C1 segment of cervical spinal cord (tissue), 14 donors: ENCODE data around the gene MUTYH.
"Not testable (repeated sequence)": the region's sequence is repeated elsewhere in the genome, so short reads cannot be mapped to it uniquely, and the experiment has no call there.

Experiments used
- DNase-seq, 14 donors: peaks; one replicate each; lab custom pipeline; 2025; lab: John Stamatoyannopoulos, UW

Gene MUTYH

DNA sequence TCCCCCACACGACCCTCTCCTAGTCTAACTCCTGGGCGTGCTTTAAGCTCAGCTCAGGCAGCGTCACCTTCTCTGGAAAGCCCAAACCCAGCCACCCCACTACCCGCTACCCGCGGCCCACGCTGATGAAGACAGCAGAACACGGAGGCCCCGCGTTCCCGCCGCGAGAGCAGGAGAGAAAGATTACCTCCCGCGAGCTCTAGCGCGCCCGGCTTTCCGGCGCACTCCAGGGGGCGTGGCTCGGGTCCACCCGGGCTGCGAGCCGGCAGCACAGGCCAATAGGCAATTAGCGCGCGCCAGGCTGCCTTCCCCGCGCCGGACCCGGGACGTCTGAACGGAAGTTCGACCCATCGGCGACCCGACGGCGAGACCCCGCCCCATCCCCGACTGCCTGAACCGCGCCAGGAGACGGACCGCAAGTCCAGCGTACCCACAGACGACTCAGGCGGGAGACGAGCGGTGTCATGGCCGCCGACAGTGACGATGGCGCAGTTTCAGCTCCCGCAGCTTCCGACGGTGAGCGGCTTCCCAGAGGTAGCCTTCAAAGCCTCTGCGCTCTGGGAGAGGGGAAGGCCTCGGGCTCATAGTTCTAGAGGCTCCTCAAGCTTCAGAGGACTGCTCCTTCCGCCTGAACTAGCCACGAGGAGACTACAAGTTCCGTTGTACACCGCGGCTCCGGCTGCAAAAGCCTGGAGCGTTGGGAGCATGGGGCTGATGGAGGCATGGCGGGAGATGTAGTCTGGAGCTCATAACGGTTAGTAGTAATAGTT lies at the start of gene MUTYH, which contains the start of gene TOE1:
Gene MUTYH (minus strand): TSS at position 652 of the 770 bp plus-strand sequence. CDS start 5,935 bp downstream, outside the sequence.
Gene TOE1 (plus strand): TSS at position 382 of the 770 bp plus-strand sequence. CDS start 83 bp downstream, at position 465.
- peak; percentile 26 to 93 (median 86) for DNase-seq

DNA sequence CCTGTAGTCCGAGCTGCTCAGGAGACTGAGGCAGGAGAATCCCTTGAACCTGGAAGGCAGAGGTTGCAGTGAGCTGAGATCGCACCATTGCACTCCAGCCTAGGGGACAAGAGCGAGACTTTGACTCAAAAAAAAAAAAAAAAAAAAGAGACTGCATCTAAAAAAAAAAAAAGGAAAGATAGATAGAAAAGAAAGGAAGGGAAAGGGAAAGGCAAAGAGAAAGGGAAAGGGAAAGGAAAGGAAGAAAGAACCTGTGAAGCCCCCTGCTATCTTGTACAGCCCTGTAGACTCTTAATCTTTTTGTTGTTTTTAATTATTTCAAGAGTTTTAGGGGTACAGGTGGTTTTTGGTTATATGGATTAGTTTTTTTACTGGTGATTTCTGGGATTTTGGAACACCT lies 46.0 kb upstream of the MUTYH start:
- no peak for DNase-seq

DNA sequence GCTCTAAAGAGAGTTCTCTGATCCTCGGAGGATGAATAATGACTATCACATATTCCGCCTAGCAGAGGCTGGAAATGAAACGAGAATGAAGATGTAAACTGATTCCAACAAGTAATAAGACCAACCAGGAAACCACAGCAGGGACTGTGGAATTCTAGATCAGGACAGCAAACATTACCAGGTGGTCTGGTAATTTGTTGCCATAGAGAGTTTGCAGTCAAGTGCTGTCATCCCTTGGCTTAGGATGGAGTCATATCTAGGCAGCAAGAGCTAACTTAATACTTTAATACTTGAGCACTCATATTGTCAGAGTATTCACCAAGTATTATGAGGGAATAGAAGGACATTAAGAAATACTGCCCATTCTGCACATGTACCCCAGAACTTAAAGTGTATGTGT lies 45.1 kb upstream of the MUTYH start:
- DNase-seq, result no peak

DNA sequence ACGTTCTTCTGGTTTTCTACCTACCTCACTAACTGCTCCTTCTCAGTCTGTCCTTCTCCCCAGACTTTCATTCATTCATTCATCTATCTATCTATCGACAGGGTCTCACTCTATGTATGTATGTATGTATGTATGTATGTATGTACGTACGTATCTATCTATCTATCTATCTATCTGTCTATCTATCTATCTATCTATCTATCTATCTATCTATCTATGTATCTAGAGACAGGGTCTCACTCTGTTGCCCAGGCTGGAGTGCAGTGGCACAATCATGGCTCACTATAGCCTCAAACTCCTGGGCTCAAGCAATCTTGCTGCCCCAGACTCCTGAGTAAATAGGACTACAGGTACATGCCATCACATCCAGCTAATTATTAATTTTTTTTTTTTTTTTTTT lies 44.0 kb upstream of the MUTYH start:
- not testable (repeated sequence) for DNase-seq

DNA sequence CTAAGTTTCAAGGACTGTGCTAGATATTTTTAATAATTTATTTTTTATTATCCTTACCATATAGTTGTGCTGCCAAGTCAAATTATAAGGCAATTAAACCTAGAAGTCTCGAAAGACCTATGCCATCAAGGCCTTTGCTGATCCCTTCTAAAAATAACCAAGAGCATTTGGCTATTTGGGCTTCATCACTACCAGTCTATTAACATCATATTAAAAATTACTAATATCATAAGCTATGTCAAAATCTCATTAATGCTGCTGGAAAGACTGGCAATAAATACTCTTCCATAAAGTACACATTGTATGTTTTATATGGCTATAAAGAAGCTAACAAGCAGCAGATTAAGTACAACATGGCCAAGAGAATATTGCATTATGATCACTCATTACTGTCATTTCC lies 43.0 kb upstream of the MUTYH start:
- no peak for DNase-seq

DNA sequence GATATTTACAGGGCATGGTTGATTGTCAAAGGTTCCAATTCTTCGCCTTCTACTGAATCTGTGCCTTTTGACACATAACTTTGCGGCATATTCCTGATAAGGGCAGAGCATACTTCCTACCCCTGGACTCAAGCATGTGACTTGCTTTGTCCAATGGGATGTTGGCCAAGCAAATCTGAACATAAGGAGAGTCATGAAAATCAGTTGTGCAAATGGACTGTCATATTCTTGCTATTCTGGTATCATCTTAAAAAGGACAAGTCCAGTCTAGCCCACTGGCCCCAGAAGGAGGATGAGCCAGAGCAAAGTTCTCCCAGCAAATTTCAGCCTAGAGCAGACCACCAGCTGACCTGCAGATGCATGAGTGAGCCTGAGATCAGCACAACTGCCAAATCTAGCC lies 41.0 kb upstream of the MUTYH start:
- no peak for DNase-seq

DNA sequence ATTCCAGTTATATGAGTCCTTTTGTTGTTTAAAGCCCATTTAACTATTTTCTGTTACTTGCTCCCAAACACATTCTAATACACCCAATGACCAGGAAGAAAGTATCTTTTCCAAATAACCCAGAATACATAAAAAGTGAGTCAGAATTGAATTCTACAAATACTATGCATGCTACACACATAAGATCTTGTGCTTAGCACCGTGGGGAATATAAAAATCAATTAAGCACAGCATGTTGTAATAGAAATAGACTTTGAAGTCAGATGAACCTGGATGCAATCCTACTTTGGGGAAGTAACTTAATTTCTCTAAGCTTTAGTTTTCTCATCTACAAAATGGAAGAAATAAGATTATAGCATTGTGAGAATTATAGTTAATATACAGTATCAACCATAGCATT lies 40.5 kb upstream of the MUTYH start:
- no peak for DNase-seq

DNA sequence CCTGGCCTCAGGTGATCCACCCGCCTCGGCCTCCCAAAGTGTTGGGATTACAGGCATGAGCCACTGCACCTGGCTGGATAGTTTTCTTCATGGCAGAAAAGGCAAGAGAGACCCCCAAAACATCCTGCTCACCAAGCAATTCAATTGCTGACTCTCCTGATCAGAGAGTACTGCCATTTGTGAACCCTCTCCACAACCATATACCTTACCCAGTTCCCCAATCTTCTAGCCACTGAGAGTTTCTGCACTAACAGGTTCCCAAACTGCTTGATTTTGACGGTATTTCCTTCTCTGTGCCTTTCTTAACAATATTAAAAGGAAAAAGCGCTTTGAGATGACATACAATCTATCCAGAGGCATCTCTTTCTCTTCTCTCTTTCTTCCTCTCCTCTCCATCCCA lies 39.9 kb upstream of the MUTYH start:
- DNase-seq, result no peak

DNA sequence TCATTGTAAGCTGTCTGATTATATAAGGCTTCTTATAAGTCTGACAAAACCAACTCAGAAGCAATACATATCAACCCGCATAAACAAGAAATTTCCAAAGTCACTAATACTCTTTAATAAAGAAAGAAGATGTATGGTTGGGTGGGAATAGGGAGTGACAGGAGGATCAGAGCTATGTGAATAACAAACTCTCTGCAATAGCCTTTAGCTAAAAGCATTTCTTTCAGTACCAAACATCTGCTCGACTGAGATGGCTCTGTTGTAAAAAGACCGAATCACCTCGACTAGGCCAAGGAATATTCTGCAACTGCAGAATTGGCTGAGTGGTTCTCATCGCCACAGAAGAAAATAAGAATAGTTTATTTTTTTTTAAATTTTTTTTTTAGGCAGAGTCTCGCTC lies 39.3 kb upstream of the MUTYH start:
- DNase-seq, result no peak

DNA sequence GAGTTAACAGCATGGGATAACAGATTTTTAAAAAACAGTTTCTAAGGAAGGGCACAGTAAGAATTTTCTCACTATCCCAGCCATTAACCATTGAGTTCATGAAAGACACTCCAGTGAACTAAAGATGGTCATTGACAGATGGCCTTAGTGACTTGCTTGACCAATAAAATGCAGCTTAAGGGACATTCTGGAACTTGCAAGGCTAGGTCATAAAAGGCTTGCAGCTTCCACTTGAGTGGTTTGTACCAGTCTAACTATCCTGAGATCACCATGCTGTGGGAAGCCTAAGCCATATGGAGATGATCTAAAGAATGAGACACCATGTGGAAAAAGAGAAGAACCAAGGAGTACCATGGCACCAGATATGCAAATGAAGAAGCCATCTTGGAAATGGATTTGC lies 37.9 kb upstream of the MUTYH start:
- DNase-seq, result no peak

DNA sequence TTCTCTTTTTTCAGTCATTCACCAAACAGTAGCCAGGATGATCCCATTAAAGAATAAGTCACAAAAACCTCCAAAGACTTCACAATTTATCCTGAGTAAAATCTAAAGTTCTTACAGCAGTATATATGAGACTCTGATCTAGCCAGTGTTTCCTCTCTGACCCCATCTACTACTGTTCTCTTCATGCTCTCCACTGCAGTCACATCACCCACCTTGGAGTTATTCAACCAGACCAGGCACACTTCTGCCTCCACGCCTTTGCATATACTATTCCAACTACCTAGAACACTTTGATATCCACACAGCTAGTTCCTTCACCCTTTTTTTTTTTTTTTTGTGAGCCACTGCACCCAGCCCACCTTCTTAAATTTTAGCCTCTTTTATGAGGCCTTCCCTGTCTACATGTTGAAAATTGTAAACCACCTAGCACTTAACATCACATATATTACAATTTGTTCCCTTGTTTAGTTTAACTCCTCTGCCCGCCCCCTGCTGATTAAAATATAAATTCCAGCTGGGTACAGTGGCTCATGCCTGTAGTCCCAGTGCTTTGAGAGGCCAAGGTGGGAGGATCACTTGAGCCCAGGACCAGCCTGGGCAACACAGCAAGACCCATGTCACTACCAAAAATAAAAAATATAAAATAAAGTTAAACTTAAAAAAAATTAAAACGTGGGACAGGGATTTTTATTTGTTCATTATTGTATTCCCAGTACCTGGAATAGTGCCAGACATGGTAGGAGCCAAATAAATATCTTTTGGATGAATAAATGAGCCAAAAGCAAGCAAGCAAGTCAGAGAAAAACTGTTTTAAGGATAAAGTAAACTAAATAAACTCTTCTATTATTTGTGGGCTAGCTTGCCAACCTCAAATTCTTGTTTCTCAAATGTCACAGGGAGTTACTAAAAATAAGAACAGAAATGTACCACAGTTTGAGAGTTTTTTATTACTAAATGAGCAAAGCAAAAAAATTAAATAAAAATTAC lies 35.2 kb upstream of the MUTYH start:
- no peak for DNase-seq

DNA sequence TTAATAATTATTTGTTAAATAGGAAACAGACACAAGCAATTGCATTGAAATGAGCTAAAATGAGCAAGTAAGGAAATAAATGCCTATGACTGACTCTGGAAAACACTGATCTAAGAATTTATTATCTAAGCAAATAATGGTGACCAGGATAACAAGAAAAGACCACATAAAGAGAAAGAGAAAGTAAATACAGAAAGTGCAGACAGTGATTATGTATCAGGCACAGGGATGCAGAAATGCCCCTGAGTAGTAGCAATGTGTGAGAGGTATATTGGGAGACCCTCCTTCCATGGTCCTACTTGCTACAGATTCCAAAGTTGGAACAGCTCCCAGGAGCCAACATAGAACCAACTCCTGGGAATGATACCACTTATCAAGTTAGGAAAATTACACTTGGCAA lies 33.3 kb upstream of the MUTYH start:
- no peak for DNase-seq

DNA sequence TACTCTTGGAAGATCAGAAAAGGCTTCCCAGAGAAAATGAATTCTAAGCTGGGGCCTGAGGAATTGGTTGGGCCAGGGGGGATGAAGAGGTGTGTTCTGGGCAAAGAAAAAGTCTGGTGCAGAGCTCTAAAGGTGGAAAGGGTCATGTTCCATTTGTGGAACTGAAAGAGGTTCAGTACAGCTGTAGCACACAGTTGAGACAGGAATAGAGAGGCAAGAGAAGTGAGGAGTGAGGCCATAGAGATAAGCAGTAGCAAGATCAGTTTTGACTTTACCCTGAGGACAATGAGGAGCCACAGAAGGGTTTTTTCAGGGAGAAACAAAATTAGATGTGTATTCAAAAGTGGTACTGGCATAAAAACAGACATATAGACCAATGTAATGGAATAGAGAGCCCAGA lies 30.3 kb upstream of the MUTYH start:
- DNase-seq, result no peak

DNA sequence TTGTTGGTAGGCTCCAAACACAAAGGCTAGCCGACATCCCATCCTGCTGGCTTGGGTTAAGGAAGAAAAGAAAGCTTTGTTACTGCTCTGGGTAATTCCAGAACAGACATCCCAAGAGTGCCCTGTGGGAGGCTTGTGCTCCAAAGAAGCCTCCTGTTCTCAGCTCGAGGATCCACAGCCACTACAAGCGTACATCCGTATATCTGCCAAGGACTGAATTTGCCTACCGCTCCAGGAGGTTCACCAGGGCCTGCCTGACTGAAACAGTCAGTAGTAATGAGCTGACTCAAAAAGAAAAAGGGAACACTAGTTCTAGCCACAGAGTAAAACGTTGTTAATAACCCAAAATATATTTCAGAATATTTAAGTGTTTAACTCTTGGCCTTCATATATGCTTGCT lies 24.8 kb upstream of the MUTYH start:
- DNase-seq, result peak in 6 of 14 donors; percentile 13 to 39 (median 20)

DNA sequence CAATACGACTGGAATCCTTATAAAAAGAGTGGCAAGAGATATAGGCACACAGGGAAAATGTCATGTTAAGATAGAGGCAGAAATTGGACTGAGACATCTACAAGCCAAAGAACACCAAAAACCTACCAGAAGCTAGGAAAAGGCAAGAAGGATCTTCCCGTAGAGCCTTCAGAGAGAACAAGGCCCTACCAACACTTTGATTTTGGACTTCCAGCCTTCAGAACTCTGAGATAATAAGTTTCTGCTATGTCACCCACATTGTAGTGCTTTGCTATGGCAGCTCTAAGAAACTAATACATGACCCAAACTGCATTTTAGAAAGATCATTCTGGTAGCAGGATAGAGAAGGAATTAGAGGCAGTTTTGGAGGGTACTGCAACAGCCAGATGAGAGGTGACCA lies 24.1 kb upstream of the MUTYH start:
- DNase-seq, result no peak

DNA sequence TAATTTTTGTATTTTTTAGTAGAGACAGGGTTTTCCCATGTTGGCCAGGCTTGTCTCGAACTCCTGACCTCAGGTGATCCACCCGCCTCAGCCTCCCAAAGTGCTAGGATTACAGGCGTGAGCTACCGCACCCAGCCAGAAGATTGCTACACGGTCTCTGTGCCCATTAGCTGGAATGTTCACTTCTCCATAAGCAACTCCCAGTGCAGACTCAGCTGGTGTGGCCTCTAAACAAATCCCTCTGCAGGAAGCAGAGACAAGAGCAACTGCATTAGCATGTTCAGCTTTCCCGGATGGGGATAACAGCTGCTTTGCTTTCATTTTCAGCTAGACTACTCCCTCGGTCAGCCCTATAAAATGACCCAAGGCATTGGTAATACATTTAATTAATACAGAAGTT lies 20.7 kb upstream of the MUTYH start:
- DNase-seq, result peak in 9 of 14 donors; percentile 7 to 32 (median 12)

DNA sequence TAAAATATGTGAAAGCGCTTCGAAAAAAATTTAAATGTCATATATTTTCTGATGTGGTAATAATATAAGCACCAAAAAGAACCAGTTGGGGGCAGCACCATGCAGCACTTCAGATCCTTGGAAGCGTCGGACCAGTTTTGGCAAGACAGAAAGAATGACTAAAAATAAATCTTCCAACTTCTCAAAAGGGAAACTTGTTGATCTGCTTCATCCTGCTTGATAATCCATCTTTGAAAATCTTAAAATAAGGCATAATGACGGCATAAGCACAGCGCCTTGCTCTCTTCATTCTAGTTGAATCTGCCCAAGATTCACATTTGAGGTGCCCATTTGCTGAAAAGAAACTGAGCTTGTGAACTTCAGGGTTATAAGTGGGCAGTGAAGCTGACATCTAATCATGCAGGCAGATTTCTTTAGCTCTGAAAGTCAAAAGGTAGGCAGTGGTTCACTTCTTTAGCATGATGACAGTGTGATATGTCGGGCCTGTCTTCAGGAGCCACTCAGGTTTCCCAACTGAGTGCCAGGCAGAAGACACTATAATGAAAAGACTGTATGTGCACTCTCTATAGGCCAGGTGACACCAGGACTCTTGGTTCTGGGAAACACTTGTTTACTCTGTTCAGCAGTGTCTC lies 19.8 kb upstream of the MUTYH start:
- peak in 7 of 14 donors; percentile 17 to 49 (median 41) for DNase-seq

DNA sequence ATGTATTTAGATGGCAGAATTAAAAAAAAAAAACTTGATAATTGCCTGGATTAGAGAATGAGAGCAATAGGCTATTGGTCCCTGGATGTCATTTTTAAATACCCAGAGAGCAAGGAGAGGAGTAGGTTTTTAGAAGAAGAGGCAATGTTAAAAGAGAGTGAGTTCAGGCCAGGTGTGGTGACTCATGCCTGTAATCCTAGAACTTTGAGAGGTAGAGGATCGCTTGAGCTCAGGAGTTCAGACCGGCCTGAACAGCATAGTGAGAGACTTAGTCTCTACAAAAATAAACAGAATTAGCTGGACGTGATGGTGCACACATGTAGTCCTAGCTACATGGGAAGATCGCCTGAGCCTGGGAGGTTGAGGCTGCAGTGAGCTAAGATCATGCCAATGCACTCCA lies 15.9 kb upstream of the MUTYH start:
- no peak for DNase-seq

DNA sequence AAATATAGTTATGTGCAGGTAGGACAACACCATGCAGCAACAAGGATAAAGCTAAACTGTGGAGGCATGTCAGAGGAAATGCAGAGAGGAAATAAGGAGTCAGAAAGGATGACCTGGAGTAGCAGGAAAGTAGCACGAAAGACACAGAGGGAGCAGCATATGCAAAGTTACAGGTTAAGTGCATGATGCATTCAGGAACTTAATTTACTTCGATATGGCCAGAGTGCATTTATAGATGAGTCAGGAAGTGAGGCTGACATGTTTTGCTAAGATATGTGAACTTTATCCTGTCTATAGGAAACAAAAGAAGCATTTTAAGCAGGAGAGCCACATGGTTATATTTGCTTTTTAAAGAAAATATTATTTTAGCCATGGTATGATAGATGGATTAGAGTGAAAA lies 15.4 kb upstream of the MUTYH start:
- DNase-seq, result no peak

DNA sequence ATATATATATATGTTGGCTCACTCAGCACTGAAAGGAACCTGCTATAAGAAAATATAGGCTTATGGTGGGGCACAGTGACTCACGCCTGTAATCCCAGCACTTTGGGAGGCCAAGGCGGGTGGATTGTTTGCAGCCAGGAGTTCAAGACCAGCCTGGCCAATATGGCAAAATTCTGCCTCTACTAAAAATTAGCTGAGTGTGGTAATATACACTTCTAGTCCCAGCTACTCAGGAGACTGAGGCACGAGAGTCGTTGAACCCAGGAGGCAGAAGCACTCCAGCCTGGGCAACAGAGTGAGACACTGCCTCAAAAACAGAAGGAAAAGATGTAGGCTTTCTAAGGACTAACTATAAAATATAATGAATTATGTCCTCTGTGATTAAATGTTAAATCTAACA lies 14.6 kb upstream of the MUTYH start:
- no peak for DNase-seq

DNA sequence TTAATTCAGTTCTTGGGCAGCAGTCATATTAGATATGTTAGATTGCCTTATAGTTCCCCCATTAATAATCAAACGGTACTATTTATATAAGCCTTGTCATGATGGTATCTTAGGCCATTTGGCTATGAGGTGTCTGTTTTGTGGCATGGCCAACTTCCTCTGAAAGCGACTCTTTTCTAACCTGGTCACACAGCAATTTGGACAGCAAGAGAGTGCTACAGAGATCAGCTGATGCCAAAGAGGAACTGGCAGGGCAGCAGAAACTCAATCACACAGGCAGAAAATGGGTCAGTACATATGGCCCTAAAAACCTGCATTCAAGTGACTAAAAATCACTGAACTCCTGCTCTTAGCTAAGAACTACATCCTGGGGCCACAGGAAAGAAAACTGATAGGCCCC lies 13.4 kb upstream of the MUTYH start:
- peak in 2 of 14 donors; percentile 26 to 74 for DNase-seq

DNA sequence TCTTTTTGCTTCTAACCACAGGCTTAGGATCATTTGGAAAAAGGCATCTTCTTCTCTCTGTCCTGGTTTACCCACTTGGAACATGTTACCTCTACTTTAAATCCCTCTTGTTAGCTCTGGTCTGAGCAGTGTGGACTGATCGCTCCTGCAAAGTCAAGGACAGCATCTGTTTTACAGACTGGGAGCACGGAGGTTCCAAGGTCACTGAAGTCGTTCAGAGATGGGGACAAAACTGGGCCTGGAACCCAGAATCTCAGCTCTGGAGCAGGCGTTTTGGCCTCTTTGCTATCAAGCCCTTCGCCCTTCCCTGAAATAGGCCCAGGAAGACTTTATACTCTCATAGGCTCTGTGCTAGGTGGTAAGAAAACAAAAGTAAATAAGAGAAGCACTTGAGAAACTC lies 11.3 kb upstream of the MUTYH start:
- DNase-seq, result no peak
